Liver (tissue), 9 donors: ENCODE results near the gene EVL. TPM values are rescaled to one million over a fixed set of nuclear protein-coding genes. Genes with fewer than 3 reads are reported as not detected.
A peak's percentile ranks its signal among the peaks of the same experiment; 100 is the strongest.

Experiments
- DNase-seq: peaks from one replicate; pipeline ENCODE4 v3.0.0-alpha.2; 2017; ENCODE audit warnings: low spot score
- H3K27ac ChIP-seq, 2 donors: one replicate each; pipeline ENCODE4 v1.7.0; 2013; ENCODE audit warnings: inconsistent platforms in 2 of 2, low read length in 2 of 2, control low read depth in 1 of 2, low read depth in 1 of 2, mild to moderate bottlenecking in 1 of 2
- H3K27me3 ChIP-seq, 4 donors: one replicate each; pipeline versions ENCODE4 v1.6.1 to v1.7.0; 2013; ENCODE audit warnings: low read length in 3 of 4, inconsistent platforms in 1 of 4, mild to moderate bottlenecking in 1 of 4, moderate library complexity in 1 of 4; ENCODE audit not compliant: control insufficient read depth in 4 of 4, insufficient read depth in 4 of 4
- H3K36me3 ChIP-seq, 4 donors: one replicate each; pipeline versions ENCODE4 v1.6.1 to v1.7.0; 2013; ENCODE audit warnings: low read length in 3 of 4, mild to moderate bottlenecking in 3 of 4, low read depth in 1 of 4, moderate library complexity in 1 of 4; ENCODE audit not compliant: control insufficient read depth in 4 of 4, insufficient read depth in 3 of 4
- H3K4me1 ChIP-seq, 4 donors: one replicate each; pipeline versions ENCODE4 v1.6.1 to v1.7.0; 2013; ENCODE audit warnings: low read length in 3 of 4, mild to moderate bottlenecking in 3 of 4, moderate library complexity in 1 of 4; ENCODE audit not compliant: control insufficient read depth in 4 of 4, insufficient read depth in 4 of 4
- H3K4me3 ChIP-seq, 3 donors: one replicate each; pipeline versions ENCODE4 v1.6.1 to v1.7.0; 2013; ENCODE audit warnings: low read length in 3 of 3, control low read depth in 1 of 3, low read depth in 1 of 3, mild to moderate bottlenecking in 1 of 3
- H3K9ac ChIP-seq, 2 donors: one replicate each; pipeline ENCODE4 v1.7.0; 2013; ENCODE audit warnings: low read length in 2 of 2, mild to moderate bottlenecking in 2 of 2, moderate library complexity in 2 of 2, control low read depth in 1 of 2, low read depth in 1 of 2
- H3K9me3 ChIP-seq, 4 donors: one replicate each; pipeline versions ENCODE4 v1.6.1 to v1.7.0; 2013; ENCODE audit warnings: low read length in 3 of 4; ENCODE audit not compliant: control insufficient read depth in 4 of 4
- EGR1 ChIP-seq, 2 donors: IDR thresholded peaks; 2 replicates each; pipeline ENCODE4 v1.6.1; 2016 to 2018; ENCODE audit warnings: antibody characterized with exemption in 2 of 2, low read depth in 2 of 2
- FOXA1 ChIP-seq: IDR thresholded peaks from 2 replicates; pipeline ENCODE4 v1.6.1; 2016; ENCODE audit warnings: antibody characterized with exemption
- FOXA2 ChIP-seq: IDR thresholded peaks from 2 replicates; pipeline ENCODE4 v1.6.1; 2016; ENCODE audit warnings: antibody characterized with exemption
- RAD21 ChIP-seq, 2 donors: IDR thresholded peaks; 2 replicates each; pipeline ENCODE4 v1.6.1; 2016; ENCODE audit warnings: antibody characterized with exemption in 2 of 2, mild to moderate bottlenecking in 2 of 2
- RXRA ChIP-seq, 2 donors: IDR thresholded peaks; 2 replicates each; pipeline ENCODE4 v1.6.1; 2017 to 2018; ENCODE audit warnings: antibody characterized with exemption in 2 of 2, mild to moderate bottlenecking in 1 of 2
- YY1 ChIP-seq: IDR thresholded peaks from 2 replicates; pipeline ENCODE4 v1.6.1; 2016; ENCODE audit warnings: antibody characterized with exemption, mild to moderate bottlenecking
- WGBS: extraction: QIAGEN DNeasy Blood & Tissue Kit; methylation state at CpG from one replicate; pipeline ENCODE4 v1.1.7; 2013; 5-methylcytosine and 5-hydroxymethylcytosine counted together
- polyA plus RNA-seq, 2 donors: library from polyadenylated mRNA; stranded (reverse) in 1 of 2; unstranded in 1 of 2; fragments of 200-250 nt in 1 of 2; fragments of >200 nt in 1 of 2; fragmentation: Nextera tagmentation in 1 of 2; extraction: Ambion mirVana in 1 of 2; gene quantifications; one replicate each; pipeline versions ENCODE4 v1.2.1 to v1.2.3, GENCODE V29; 2013 to 2015
- total RNA-seq, 2 donors: library from RNA; depleted of rRNA; stranded (reverse); fragments of >200 nt; gene quantifications; one replicate each; pipeline ENCODE4 v1.2.3, GENCODE V29; 2014
- TF ChIP-seq, protein P1 (sequence below): fragments of 150-350 bp; IDR thresholded peaks from 2 replicates; pipeline ENCODE4 v1.5.1; 2017; ENCODE audit warnings: improper control_type of control experiment, low read depth, low read length; ENCODE audit not compliant: missing input control
- TF ChIP-seq, protein P2 (sequence below): IDR thresholded peaks from 2 replicates; pipeline ENCODE4 v1.6.1; 2016; ENCODE audit warnings: antibody characterized with exemption, mild to moderate bottlenecking
- TF ChIP-seq, protein P3 (sequence below): IDR thresholded peaks from 2 replicates; pipeline ENCODE4 v1.6.1; 2016; ENCODE audit warnings: antibody characterized with exemption
- TF ChIP-seq, protein P4 (sequence below): IDR thresholded peaks from 2 replicates; pipeline ENCODE4 v1.6.1; 2016; ENCODE audit warnings: antibody characterized with exemption
- donor health status: healthy.
- donor health status: healthy.
- donor health status: healthy.
- donor health status: healthy.
- donor health status: healthy.

The EVL gene
- total and polyA plus RNA-seq, 4 donors = 11.3 to 85.9 (median 33.9) TPM

DNA sequence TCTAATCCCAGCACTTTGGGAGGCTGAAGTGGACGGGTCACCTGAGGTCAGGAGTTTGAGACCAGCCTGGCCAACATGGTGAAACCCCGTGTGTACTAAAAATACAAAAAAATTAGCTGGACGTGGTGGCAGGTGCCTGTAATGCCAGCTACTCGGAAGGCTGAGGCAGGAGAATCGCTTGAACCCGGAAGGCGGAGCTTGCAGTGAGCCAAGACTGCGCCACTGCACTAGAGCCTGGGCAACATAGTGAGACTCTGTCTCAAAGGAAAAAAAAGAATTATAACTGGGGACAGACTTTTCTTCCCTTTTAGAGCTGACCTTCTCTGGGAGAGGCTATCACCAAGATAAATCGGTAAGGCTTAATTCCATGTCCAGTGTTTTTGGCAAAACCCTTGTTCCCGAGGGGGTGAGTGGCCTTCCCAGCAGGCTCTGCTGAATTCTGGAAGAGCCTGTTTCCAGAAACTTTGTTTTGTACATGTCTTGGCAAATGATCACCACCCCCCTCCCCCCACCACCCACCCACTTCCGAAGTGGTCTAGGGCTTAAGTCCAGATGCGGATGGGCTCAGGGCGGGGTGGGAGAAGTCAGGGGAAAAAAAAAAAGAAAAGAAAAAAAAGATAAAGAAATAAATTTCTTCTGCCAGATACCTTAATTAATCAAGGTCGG lies 126.5 kb downstream of the EVL start:
- no peak overlapping the region for H3K27ac ChIP-seq
- 84% methylated on average over 14 of the region's 14 CpGs for WGBS
- no peaks in the 10 kb centered on the region for H3K27me3 ChIP-seq
- no peaks in the 10 kb centered on the region for H3K9me3 ChIP-seq
- peaks cover 0 to 16% (median 12%) of the 10 kb centered on the region in 4 donors for H3K4me1 ChIP-seq
- H3K4me3 ChIP-seq = no peak overlapping the region
- H3K36me3 ChIP-seq = no peaks in the 10 kb centered on the region
- H3K9ac ChIP-seq = no peak overlapping the region
- DNase-seq = no peak
- TF ChIP-seq RXRA (IDR thresholded peaks at IDR 0.05) (no peak), YY1 (no peak), FOXA2 (no peak)
- TF ChIP-seq, protein P1, sequence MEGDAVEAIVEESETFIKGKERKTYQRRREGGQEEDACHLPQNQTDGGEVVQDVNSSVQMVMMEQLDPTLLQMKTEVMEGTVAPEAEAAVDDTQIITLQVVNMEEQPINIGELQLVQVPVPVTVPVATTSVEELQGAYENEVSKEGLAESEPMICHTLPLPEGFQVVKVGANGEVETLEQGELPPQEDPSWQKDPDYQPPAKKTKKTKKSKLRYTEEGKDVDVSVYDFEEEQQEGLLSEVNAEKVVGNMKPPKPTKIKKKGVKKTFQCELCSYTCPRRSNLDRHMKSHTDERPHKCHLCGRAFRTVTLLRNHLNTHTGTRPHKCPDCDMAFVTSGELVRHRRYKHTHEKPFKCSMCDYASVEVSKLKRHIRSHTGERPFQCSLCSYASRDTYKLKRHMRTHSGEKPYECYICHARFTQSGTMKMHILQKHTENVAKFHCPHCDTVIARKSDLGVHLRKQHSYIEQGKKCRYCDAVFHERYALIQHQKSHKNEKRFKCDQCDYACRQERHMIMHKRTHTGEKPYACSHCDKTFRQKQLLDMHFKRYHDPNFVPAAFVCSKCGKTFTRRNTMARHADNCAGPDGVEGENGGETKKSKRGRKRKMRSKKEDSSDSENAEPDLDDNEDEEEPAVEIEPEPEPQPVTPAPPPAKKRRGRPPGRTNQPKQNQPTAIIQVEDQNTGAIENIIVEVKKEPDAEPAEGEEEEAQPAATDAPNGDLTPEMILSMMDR = no peak
- TF ChIP-seq, protein P2, sequence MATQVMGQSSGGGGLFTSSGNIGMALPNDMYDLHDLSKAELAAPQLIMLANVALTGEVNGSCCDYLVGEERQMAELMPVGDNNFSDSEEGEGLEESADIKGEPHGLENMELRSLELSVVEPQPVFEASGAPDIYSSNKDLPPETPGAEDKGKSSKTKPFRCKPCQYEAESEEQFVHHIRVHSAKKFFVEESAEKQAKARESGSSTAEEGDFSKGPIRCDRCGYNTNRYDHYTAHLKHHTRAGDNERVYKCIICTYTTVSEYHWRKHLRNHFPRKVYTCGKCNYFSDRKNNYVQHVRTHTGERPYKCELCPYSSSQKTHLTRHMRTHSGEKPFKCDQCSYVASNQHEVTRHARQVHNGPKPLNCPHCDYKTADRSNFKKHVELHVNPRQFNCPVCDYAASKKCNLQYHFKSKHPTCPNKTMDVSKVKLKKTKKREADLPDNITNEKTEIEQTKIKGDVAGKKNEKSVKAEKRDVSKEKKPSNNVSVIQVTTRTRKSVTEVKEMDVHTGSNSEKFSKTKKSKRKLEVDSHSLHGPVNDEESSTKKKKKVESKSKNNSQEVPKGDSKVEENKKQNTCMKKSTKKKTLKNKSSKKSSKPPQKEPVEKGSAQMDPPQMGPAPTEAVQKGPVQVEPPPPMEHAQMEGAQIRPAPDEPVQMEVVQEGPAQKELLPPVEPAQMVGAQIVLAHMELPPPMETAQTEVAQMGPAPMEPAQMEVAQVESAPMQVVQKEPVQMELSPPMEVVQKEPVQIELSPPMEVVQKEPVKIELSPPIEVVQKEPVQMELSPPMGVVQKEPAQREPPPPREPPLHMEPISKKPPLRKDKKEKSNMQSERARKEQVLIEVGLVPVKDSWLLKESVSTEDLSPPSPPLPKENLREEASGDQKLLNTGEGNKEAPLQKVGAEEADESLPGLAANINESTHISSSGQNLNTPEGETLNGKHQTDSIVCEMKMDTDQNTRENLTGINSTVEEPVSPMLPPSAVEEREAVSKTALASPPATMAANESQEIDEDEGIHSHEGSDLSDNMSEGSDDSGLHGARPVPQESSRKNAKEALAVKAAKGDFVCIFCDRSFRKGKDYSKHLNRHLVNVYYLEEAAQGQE = no peak
- TF ChIP-seq, protein P3, sequence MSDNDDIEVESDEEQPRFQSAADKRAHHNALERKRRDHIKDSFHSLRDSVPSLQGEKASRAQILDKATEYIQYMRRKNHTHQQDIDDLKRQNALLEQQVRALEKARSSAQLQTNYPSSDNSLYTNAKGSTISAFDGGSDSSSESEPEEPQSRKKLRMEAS = no peak

DNA sequence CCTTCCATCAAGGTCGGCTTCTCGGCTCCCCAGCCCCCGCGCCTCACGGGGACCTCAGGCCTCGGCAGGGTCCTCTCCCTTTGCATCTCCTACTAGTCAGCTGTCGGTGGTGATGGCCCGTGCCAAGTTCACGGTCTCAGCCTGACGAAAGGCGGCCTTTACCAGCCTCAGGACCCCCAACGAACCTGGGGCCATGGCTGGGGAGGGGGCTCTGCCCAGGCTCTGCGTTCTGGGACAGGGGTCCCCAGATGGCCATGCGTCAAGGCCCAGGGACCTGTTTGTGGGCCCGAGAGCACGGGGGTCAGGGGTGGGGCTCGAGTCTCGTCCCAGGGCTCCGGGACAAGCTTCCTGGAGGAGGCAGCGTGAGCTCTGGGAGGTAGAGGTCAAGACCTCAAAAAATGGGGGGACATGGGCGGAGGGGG lies 127.0 kb downstream of the EVL start:
- Histone ChIP-seq H3K4me1 (peaks cover 0 to 16% (median 12%) of the 10 kb centered on the region in 4 donors), H3K27ac (peak overlapping the region; percentile 76 to 89), H3K9ac (peak overlapping the region in 1 of 2 donors; percentile 67), H3K36me3 (no peaks in the 10 kb centered on the region), H3K9me3 (no peaks in the 10 kb centered on the region), H3K27me3 (no peaks in the 10 kb centered on the region), H3K4me3 (peak overlapping the region in 2 of 3 donors; percentile 33 to 44)
- TF ChIP-seq EGR1 (IDR thresholded peaks at IDR 0.05; ENCODE audit: low read depth in 2 of 2) = no peak
- TF ChIP-seq RAD21 (IDR thresholded peaks at IDR 0.05) = no peak
- TF ChIP-seq FOXA1 = no peak
- TF ChIP-seq FOXA2 = no peak
- TF ChIP-seq, protein P4, sequence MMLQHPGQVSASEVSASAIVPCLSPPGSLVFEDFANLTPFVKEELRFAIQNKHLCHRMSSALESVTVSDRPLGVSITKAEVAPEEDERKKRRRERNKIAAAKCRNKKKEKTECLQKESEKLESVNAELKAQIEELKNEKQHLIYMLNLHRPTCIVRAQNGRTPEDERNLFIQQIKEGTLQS = no peak
- no peak for DNase-seq
- 68% methylated on average over 21 of the region's 21 CpGs for WGBS
